Fibroblast of lung (primary cell): ENCODE measurements around the gene DPP10.

Source experiments
- CTCF ChIP-seq, 2 donors: IDR thresholded peaks in 1 of 2; conservative IDR thresholded peaks in 1 of 2; 1 replicate in 1 of 2; 2 replicates in 1 of 2; pipeline ENCODE4 v1.5.1; 2011 to 2012; ENCODE audit warnings: low read length in 2 of 2, control low read depth in 1 of 2, inconsistent platforms in 1 of 2, low read depth in 1 of 2, mild to moderate bottlenecking in 1 of 2
- EZH2 ChIP-seq: IDR thresholded peaks from 2 replicates; pipeline ENCODE4 v1.5.1; 2012; ENCODE audit warnings: low read length, control low read depth, mild to moderate bottlenecking; ENCODE audit errors: missing control alignments

DNA sequence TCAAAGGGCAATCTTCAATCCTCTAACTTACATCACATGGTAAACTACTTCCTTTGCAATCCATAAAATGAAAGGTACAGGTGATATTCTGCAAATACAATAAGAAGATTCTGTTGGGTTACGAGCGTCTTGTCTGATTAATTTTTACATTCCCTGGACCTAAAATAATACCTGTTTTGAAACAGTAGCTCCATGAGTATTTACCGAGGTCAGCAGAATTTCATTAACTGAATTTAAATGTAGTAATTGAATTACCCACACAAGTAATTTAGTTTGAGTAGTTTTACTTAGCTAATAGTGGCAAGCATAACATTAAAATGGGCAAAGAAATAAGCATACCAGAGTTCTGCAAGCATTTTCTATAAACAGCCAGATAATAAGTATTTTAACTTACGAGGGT is 652.0 kb downstream of the DPP10 start:
- no peak for TF ChIP-seq CTCF (conservative IDR thresholded peaks at IDR 0.05 in 1 of 2, IDR thresholded peaks at IDR 0.05 in 1 of 2; ENCODE audit: low read depth in 1 of 2, low read length in 2 of 2)
- TF ChIP-seq EZH2 = no peak
